ENCODE data around the gene GNL2.

The GNL2 gene

DNA sequence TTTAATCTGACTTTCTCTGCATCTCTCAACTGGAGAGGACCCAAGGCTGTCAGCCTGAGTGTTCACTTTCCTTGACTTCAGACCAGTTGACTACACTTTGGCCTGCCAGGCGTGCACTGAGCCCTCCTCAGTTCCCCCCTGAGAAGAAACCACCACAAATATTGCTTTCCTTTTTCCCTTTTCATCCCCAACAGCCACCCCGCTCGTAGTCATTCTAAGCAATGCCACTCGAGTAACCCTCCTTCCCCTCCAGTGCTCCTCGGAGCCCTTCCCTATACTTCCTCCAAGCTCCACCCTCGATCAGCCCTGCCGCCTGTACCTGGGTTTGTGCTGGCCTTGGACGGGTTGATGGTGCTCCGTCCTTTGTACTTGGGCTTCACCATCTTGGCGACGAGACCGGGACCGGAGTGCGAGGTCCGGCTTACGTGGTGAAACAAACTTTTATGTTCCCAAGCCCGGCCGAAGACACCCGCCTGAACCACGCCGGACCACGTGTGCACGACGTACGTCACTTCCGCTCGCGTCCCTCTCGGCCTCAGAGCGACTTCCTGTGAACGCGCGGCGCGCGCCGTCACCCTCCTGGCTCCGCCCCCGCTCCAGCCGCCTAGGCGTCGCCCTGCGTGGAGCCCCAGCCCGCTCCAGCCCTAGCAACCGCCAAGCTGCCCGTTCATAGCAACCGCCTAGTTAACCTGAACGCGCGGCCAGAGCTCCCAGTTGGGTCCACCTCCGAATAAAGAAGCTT is at the start of gene GNL2:
GNL2 (minus strand) TSS at position 498 of the 742 bp plus-strand sequence; CDS start at position 383, 115 bp downstream.
- peak; percentile 94 for DNase-seq (ENCODE audit: low spot score)

DNA sequence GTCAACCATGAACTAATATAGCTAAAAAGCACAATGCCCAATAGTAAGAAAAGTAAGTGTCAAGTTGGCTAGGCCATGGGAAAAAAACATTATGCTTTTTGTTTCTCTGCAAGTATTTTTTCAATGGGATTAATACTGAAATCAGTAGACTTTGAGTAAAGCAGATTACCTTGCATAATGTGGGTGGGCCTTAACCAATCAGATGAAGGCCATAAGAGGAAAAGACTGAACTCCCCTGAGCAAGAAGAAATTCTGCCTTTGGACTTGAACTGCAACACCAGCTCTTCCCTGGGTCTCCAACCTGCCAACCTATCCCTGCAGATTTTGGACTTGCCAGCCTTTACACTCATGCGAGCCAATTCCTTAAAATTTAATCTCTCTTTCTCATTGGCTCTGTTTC is 45.3 kb upstream of the GNL2 start:
- no peak for DNase-seq (ENCODE audit: low spot score)

GRCh38 chr1:37636435-37636834 is 40.7 kb upstream of the GNL2 start:
- DNase-seq (ENCODE audit: low spot score), result no peak

DNA sequence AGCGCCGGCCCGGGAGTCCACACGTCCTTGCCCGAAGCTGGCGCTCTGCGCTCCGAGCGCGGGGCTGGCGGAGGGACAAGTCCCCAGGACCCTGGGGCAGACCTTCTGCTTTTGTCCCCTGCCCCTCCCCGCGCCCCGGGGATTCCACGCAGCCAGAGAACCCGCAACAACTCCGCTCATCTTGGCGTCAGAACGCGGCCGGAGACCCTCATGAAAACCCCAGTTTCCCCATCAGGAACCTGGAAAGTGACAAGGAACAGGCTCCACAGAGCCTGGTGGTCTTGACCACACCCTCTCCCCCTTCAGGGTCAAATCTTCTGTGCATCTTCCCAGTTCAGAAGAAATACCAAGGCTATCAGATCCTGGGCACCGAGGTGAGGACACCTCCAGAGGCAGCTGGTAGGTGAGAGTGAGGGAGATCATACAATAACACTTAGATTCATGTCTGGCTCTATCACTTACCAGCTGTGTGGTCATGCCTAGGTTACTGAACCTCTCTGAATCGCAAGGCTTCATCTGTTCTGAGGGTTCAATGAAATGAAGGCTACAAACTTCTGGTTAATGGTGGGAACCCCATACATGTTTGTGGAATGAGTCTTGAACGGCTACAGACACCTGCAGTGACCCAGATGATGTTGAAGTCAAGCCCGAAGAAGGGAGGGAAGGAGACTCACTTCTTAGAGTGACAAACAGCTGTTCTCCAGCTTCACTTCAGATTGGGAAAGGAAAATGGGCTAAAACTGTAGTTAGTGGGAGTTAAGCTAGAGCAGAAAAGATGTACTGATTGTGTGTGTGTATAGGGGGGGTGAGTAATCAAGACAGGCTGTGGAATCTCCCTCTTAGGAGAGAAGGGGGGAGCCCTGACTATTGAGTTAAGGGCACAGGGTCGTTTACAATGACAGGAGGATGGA is 39.5 kb upstream of the GNL2 start:
- DNase-seq (ENCODE audit: low spot score), result no peak

GRCh38 chr1:37634244-37634991 is 38.7 kb upstream of the GNL2 start, which contains the start of gene RSPO1:
TSS of gene RSPO1 (minus strand) at chr1:37634892. CDS start at chr1:37629661, 5,231 bp downstream.
- DNase-seq (ENCODE audit: low spot score), result no peak

DNA sequence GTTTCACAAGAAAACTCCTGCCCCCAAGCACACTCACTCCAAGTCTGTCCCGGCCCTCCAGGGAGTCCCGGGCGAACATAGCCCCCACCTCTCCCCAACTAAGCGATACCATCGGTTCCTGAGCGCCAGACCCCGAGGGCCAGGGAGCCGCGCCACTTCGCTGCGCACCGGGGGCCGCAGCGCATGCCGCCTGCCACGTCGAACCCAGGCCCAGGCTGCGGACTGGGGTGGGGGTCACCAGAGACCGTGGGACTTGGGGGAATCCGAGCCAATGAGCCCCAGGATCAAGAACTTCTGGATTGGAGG is 38.2 kb upstream of the GNL2 start:
- no peak for DNase-seq (ENCODE audit: low spot score)

DNA sequence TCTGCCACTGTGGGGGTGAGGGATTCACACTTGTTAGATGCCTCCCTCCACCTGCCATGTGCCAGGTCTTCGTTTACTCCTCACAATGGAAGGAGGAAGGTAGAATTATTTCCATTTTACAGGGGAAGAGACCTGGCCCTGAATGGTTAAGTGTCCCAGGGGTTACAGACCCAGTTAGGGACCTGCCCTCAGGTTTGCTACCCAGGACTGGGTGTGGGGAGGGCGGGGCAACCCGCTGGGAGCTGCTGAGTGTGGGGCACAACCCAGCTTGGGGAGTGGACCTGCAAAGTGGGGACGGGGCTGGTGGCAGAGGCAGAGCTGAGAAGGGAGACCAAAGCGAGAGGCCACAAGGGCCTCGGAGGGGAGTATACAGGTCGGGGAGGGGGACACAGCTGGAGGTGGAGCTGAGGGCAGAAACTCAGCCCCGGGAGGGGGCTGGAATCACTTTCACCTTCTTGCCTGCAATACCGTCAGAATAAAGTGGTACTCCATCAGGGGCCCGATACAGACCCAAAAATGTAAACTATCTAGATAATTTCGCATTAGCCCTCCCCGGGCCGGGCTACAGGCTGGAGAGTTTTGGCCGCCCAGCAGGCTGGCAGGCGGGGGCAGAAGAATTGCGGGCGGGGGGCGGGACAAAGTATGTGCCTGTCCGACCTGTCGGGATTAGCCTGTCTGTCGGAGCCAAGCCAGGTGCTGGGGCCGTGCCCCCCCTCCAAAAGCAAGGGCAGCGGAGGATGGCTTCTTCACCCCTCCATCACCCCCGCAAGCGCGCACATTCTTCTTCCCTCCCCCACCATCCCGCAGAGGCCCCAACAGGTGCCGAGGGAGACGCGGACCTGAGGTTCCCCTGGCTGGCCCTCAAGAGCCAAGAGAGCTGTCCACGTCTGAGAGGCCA is 37.6 kb upstream of the GNL2 start:
- no peak for DNase-seq (ENCODE audit: low spot score)

- no peak for DNase-seq (ENCODE audit: low spot score)
Observed at GRCh38 chr1:37631036-37631435, 35.3 kb upstream of the GNL2 start.

DNA sequence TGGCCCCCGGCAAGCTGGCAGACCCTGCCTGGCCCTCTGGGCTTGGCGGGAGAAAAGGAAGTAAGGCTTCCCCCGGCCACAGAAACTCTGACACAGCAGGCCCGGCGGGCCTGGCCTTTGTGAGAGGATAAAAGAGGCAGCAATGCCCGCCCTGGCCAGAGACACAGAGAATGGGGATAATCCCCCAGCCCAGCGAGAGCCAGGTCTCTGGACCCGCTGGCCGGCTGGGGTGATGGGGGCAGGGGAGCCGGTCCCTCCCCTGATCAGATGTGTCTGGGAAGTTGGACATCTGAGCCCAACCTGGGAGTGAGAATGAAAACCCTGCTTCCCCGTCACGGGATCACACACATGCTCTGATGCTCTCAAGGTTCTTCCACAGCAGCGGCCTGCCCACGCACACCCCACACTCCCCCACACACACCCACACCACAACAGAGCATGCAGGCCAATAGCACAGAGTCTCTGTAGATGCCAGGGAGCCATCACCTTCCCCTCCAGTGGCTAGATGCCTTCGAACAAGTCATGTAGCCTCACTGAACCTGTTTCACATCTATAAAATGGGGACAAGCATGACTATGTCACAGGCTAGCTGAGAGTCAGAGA is 34.8 kb upstream of the GNL2 start:
- no peak for DNase-seq (ENCODE audit: low spot score)

GRCh38 chr1:37629726-37630425 is 34.1 kb upstream of the GNL2 start:
- no peak for DNase-seq (ENCODE audit: low spot score)

- DNase-seq (ENCODE audit: low spot score), result no peak
Observed at GRCh38 chr1:37629008-37629407, 33.3 kb upstream of the GNL2 start.

- no peak for DNase-seq (ENCODE audit: low spot score)
Observed at GRCh38 chr1:37628026-37628556, 32.4 kb upstream of the GNL2 start.

DNA sequence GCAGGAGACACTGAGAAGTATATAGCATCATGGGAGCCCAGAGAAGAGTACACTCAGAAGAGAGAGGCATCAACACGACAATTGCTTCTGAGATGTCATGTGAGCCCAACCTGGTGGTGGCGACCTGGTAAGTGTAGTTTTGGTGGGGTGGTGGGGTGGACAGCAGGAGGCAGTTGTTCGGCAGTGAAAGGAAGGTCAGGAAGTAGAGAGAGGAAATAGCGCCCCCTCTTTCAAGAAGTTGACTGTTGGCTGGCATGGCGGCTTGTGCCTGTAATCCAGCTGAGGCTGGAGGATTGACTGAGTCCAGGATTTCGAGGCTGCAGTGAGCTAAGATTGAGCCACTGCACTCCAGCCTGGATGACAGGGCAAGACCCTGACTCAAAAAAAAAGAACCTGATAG is 26.4 kb upstream of the GNL2 start:
- DNase-seq (ENCODE audit: low spot score), result no peak

- no peak for DNase-seq (ENCODE audit: low spot score)
Observed at GRCh38 chr1:37621326-37621870, 25.7 kb upstream of the GNL2 start.

DNA sequence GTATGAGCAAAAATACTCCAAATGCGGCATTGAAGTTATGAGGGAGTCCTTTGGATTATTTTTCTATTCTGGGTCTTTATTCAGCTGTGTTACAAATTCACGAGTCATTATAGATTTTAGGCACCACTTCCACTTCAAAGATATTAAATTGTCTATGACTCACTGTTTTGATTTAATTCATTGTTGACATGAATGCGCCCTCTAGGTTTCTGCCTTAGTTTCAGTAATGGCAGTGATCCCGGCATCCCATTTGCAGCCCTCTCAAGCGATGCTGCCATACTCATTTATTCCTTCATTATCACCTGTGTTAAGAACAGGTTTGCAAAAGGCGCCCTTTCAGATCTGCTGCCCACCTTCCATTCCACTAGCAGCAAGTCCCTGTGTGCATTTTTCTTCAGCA is 25.0 kb upstream of the GNL2 start:
- no peak for DNase-seq (ENCODE audit: low spot score)

DNA sequence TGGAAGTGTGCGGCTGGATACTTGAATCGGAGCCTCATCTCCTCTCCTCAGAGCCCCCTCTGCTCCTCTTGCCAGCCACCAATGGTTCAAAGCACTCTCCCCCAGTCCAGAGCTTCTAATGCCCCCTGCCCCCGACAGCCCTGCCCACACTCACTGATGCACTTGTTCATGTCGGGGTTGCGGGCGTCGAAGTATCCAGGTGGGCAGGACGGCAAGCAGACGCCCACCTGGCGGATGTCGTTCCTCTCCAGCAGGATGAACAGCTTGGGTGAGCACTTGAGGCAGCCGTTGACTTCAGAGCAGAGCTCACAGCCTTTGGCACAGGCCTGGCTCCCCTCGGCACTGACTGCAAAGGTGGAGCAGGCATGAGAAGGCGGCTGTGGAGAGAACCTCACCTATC is 20.6 kb upstream of the GNL2 start:
- DNase-seq (ENCODE audit: low spot score), result no peak

- no peak for DNase-seq (ENCODE audit: low spot score)
Observed at GRCh38 chr1:37614105-37614504, 18.4 kb upstream of the GNL2 start.

- DNase-seq (ENCODE audit: low spot score), result no peak
Observed at GRCh38 chr1:37612186-37612585, 16.4 kb upstream of the GNL2 start.

DNA sequence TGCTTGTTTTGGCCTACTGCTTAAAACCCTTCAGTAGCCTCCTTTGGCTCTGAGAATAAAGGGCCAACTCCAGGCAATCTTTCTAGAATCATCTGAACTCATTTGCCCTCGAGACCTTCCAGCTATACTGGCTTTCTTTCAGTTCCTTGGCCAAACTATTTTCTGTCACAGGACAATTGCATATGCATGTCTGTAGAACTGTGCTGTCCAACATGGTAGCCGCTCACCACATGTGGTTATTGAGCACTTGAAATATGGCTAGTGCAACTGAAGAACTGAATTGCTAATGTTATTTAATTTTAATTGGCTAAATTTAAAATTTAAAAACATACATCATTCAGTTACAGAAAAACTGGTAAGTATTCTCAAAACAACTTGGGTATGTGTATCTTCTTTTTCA is 14.3 kb upstream of the GNL2 start:
- DNase-seq (ENCODE audit: low spot score), result no peak

DNA sequence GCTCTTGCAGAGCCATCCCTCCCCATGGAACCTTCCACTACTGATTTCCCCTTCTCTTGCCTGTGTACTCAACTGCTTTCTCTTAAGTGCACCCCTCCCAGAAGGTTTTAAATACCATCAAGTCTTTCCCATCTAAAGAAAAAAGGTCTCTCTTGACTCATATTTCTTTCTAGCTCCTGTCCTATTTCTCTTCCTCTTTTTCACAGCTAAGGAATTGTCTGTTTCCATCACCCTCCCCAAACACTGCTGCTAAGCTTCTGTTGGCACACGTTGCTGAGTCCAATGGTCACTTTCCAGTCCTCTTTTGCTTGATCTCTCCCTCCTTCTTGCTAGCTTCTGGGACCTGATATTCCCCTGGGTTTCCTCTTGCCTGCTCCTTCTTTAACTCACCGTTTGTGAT is 13.3 kb upstream of the GNL2 start:
- no peak for DNase-seq (ENCODE audit: low spot score)
